Colonic mucosa (tissue), 4 donors: Measurements from ENCODE around the gene HSPB7. TPM values are rescaled to one million over a fixed set of nuclear protein-coding genes. Genes with fewer than 3 reads are reported as not detected.
"Not testable (repeated sequence)": the region's sequence is repeated elsewhere in the genome, so short reads cannot be mapped to it uniquely, and the experiment has no call there.

Experiments used
- DNase-seq: peaks from one replicate; pipeline ENCODE4 v3.0.0-alpha.2; 2020
- H3K27ac ChIP-seq: fragments of 200-600 bp; one replicate; pipeline ENCODE4 v1.8.0; 2021
- H3K27me3 ChIP-seq: fragments of 200-600 bp; one replicate; pipeline ENCODE4 v1.8.0; 2021
- H3K36me3 ChIP-seq: fragments of 200-600 bp; one replicate; pipeline ENCODE4 v1.8.0; 2021
- H3K4me1 ChIP-seq: fragments of 200-600 bp; one replicate; pipeline ENCODE4 v1.8.0; 2021; ENCODE audit warnings: mild to moderate bottlenecking
- H3K4me3 ChIP-seq: fragments of 200-600 bp; one replicate; pipeline ENCODE4 v1.8.0; 2021
- H3K9ac ChIP-seq, 2 donors: one replicate each; pipeline ENCODE4 v1.7.0; 2013; ENCODE audit warnings: control low read depth in 2 of 2, low read depth in 2 of 2, low read length in 2 of 2
- H3K9me3 ChIP-seq: fragments of 200-600 bp; one replicate; pipeline ENCODE4 v1.8.0; 2021
- CTCF ChIP-seq: fragments of 200-600 bp; IDR thresholded peaks from one replicate; pipeline ENCODE4 v1.8.0; 2022; ENCODE audit warnings: antibody characterized with exemption, mild to moderate bottlenecking
- intact Hi-C: fragments of 100-400 bp; cut with DNase I; formaldehyde crosslinking; loops from one replicate; pipeline ENCODE4 v1.14.1; 2022
- total RNA-seq, 2 donors: library from RNA; stranded (reverse); fragmentation: NEBNext Ultra II Directional in 1 of 2; extraction: Animal tissue kit (Norgen Biotek cat#: 25700) in 1 of 2; gene quantifications; one replicate each; pipeline ENCODE4 v1.2.1, GENCODE V29; 2021
- donor health status: healthy.
- donor health status: DM: no; HTN: no; CAD: no.
- donor health status: DM: no; HTN: no; CAD: no.

The HSPB7 gene
- total RNA-seq, 2 donors from 2014 or later: 1.1 to 12.7 TPM

GRCh38 chr1:16063921-16064320, 46.1 kb upstream of the HSPB7 start:
- H3K27me3 ChIP-seq: no peaks in the 10 kb centered on the region
- no peaks in the 10 kb centered on the region for H3K4me1 ChIP-seq
- no peak overlapping the region for H3K9ac ChIP-seq
- H3K27ac ChIP-seq: no peak overlapping the region
- H3K4me3 ChIP-seq: no peak overlapping the region
- intact Hi-C loops: no loop called here
- no peak for DNase-seq
- no peaks in the 10 kb centered on the region for H3K9me3 ChIP-seq
- TF ChIP-seq CTCF: no peak
- H3K36me3 ChIP-seq: no peaks in the 10 kb centered on the region

GRCh38 chr1:16063226-16063829, 45.5 kb upstream of the HSPB7 start:
- Histone ChIP-seq H3K27ac (no peak overlapping the region), H3K4me3 (no peak overlapping the region), H3K36me3 (no peaks in the 10 kb centered on the region), H3K9me3 (no peaks in the 10 kb centered on the region), H3K27me3 (no peaks in the 10 kb centered on the region), H3K4me1 (no peaks in the 10 kb centered on the region), H3K9ac (peak overlapping the region in 1 of 2 donors; percentile 24)
- no peak for TF ChIP-seq CTCF
- DNase-seq: no peak
- intact Hi-C loops: no loop called here

GRCh38 chr1:16062687-16063075, 44.8 kb upstream of the HSPB7 start:
- H3K4me1 ChIP-seq, H3K27me3 ChIP-seq, DNase-seq, H3K27ac ChIP-seq, intact Hi-C loops, H3K9ac ChIP-seq, H3K36me3 ChIP-seq, H3K4me3 ChIP-seq, H3K9me3 ChIP-seq: not testable (repeated sequence)

- H3K4me1 ChIP-seq, H3K36me3 ChIP-seq, H3K9ac ChIP-seq, H3K27me3 ChIP-seq, DNase-seq, intact Hi-C loops, H3K9me3 ChIP-seq, H3K4me3 ChIP-seq, H3K27ac ChIP-seq: not testable (repeated sequence)
Observed at GRCh38 chr1:16061989-16062686, 44.3 kb upstream of the HSPB7 start.

- no peak for DNase-seq
Observed at GRCh38 chr1:16061266-16061665, 43.4 kb upstream of the HSPB7 start.

GRCh38 chr1:16058394-16059120, 40.7 kb upstream of the HSPB7 start:
- not testable (repeated sequence) for DNase-seq

More at GRCh38 chr1:16061266-16061665, 43.4 kb upstream of the HSPB7 start:
- intact Hi-C loops: no loop called here
- Histone ChIP-seq H3K27me3 (no peaks in the 10 kb centered on the region), H3K27ac (no peak overlapping the region), H3K4me3 (no peak overlapping the region), H3K9ac (no peak overlapping the region), H3K4me1 (no peaks in the 10 kb centered on the region), H3K9me3 (no peaks in the 10 kb centered on the region), H3K36me3 (no peaks in the 10 kb centered on the region)
- TF ChIP-seq CTCF: no peak

GRCh38 chr1:16057314-16057915, 39.6 kb upstream of the HSPB7 start:
- DNase-seq, H3K27me3 ChIP-seq, H3K9ac ChIP-seq, H3K9me3 ChIP-seq, H3K4me3 ChIP-seq, H3K27ac ChIP-seq, H3K4me1 ChIP-seq, H3K36me3 ChIP-seq: not testable (repeated sequence)
- intact Hi-C loops: loop anchor here (2.0 kb wide), 1 partner anchor 49 kb away; no protein-coding TSS in a partner anchor

More at GRCh38 chr1:16058394-16059120, 40.7 kb upstream of the HSPB7 start:
- H3K27me3 ChIP-seq, intact Hi-C loops, H3K4me1 ChIP-seq, H3K4me3 ChIP-seq, H3K27ac ChIP-seq, H3K9me3 ChIP-seq, H3K36me3 ChIP-seq, H3K9ac ChIP-seq: not testable (repeated sequence)

- H3K27ac ChIP-seq, H3K36me3 ChIP-seq: not testable (repeated sequence)
- intact Hi-C loops: loop anchor here (2.0 kb wide), 1 partner anchor 48 kb away; no protein-coding TSS in a partner anchor
Observed at GRCh38 chr1:16056521-16056912, 38.7 kb upstream of the HSPB7 start.

More at GRCh38 chr1:16056521-16056912, 38.7 kb upstream of the HSPB7 start:
- H3K9ac ChIP-seq, H3K9me3 ChIP-seq, H3K27me3 ChIP-seq, H3K4me3 ChIP-seq, DNase-seq, H3K4me1 ChIP-seq: not testable (repeated sequence)
